Activated CD4-positive, alpha-beta T cell treated with anti-CD3 and anti-CD28 coated beads, Interleukin-2, amount 50 U/mL, for 48 hours (primary cell): ENCODE results near the gene UTS2R.

ENCODE experiments used
- DNase-seq, 2 experiments: peaks; one replicate each; pipeline ENCODE4 v3.0.0-alpha.2; 2020

Gene UTS2R

DNA sequence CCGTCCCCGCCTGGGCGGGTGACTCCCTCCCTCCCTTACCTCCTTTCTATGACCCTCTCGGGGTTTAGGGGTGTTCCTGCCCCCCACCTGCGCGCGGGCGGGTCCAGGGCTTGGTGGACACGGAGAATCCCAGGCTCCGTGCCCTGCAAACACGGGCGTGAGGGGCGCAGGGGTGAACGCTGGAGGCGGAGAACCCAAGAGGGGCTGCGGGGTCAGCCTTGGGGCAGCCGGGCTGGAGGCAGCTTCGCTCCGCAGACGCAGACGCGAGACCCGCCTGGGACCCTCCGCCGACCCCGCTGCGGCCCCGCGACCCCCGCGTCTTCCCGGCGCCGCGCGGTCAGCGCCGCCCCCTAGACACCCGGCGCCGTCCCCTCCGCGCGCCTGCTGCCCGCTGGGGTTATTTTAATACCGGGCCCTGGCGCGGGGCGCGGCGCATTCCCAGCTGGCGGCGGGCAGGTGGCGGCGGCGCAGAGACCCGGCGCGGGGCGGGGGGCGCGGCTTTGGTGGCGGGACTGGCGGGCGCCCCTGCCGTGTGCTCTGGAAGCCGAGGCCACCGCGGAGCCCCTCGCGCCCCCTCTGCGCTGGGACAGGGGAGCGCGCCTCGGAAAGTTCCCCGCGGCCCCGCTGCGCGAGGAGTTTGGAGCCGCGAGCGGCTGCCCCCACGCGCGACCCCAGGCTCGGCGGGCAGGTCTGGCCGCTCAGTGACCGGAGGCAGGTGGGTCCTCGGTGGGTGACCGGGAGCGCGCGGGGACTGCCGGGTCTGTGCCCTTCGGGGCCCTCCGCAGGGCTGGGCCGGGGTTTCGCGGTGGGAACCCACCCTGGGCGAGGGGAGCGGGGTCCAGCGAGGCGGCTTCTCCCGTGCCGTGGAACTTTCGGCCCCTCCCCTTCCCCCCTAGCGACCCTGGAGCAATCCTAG, at the start of gene UTS2R:
TSS of gene UTS2R (plus strand) at position 433 of the 916 bp plus-strand sequence. CDS start 2,560 bp downstream, outside the sequence.
- DNase-seq: no peak

DNA sequence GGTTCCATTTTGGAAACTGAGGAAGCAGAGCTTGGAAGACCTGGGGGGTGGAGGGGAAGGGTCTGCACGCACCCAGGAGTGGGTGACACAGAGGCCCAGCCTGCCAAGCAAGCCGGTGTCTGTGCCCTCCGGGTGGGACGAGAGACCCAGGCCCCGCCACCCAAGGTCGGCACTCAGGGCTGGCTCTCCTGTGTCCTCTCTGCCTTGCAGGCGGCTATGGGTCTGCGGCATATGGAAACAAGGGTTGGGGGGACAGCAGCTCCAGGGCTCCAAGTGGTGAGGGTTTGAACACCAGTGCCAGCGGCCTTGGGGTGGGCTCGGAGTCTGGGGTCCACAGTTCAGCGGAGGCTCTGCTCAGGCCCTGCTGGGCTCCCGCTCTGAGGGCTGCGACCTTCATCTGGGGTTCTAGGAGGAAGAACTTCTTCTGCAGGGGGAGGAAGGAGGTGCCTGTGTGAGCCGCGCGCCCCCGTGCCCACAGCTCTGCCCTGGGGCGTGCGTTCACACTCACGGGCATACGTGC, 49.6 kb upstream of the UTS2R start:
- DNase-seq: no peak

DNA sequence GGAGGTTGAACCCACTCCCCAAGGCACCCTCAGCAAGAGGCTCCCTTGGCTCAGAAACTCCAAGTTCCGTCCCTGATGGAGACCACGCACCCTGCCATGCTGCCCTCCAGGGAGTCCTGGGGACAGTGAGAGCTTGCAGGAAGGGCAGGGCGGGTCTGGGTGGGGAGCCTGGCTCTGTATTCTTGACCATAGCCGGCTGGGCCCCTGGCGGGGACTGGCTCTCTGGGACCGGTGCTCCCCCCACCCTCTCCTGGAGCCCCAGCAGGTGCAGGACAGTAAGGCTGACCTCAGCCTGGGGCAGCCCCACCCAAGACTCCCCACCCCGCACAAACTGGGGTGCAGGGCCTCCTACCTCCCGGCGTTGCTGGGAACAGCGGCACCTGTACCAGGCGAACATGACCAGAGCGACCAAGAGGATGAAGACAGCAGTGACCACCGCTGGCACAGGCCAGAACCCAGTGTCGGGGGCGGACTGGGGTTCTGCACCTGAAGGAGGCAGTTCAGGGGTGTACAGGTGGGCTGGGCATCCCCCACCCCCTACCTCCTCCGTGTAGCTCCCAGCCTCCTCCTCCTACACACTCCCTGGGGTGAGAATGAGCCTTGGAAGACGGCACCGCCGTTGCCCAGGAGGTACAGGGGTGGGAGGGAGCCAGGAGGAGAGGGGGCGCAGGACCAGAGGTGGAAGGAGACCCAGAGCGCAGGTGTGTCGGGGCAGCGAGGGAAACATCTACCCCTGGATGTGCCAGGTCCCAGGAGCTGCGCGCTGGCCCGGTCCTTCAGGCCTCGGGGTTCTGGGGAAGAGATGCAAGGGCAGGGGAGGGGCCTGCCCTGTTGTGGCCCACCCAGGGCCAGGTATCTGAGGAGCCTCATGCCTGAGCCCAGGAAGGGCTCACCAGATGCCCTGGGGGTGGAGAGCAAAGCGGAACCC, 48.8 kb upstream of the UTS2R start:
- no peak for DNase-seq

DNA sequence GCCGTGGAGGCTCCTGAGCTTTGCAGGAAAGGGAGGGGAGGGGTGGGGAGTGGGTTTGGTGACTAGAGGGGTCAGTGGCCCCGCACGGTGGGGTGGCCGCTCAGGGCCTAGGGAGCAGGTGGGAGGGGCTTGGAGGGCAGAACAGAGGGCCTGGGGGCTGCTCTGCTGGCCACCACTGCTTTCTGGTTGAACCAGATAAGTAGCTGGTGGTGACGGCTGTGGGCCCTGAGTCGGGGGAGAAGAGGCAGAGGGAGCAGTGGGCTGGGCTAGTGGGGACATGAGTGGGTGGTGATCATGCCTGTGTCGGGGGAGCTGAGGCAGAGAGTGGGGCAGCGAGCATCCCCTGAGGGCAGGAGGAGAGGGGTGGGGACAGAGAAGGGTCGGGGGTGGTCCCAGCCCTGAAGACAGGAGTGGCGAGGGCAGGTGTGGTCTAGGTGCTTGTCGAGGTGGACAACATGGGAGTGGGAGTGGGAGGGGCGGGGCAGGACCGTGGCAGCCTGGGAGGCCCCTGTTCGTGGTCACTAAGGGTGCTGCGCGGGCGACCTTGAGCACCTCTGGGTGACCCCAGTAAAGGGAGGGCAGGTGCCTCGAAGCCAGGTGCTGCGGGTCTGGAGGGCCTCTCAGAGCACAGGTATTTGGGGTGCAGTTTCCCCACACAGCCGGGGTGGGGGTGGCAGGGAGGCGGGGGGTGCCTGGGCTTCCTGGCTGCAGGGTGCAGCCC, 47.9 kb upstream of the UTS2R start:
- DNase-seq: no peak

DNA sequence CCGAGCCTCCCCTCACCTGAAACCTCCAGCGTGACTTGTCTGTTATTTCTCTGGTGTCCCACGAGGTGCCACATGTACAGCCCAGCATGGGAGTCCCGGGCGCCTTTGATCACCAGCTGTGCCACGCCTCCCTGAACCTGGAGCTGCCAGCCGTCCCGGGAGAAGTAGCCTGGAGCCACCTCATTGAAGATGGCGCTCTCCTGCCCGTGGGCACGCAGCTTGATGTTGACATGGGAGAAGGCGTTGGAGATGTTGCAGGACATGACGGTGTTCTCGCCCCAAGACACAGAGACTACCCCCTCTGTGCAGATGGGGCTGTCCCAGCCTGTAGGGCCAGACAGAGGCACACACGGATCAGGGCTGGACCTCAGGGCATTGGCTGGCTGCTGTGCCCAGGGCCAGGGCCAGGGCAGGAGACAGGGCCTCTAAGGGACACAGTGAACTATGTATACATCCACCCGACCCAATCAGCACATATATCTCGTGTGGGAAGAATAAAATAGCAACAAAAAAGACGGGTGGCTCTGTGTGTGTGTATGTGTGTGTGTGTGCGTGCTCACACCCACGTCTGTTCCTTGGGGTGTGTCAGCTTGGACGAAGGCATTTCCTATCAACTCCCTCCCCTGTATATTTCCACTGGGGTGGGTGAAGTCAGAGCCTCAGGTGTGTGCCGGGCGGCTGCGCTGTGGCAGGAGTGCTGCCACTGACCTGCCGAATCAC, 46.8 kb upstream of the UTS2R start:
- DNase-seq: peak; percentile 47 to 60

- no peak for DNase-seq
Measured at GRCh38 chr17:82325286-82326180, 46.0 kb upstream of the UTS2R start.

DNA sequence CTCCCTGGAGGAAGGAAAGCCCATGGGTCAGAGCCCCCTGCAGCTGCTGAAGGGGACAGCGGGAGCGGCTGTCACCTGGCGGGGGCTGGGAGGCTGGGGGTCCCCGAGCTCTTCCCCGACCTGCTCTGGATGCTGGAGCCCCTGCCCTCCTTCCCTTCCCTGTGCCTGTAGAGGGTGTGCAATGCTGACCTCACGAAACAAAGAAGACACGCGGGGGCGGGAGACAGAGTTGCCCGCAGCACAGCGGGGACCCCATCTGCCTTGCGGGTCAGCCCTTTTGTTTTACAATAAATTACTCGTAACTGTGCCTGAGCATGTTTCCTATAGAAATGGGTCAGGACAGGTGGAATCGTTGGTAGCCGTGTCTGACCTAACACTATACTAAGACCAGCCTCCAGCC, 44.3 kb upstream of the UTS2R start:
- DNase-seq: no peak

DNA sequence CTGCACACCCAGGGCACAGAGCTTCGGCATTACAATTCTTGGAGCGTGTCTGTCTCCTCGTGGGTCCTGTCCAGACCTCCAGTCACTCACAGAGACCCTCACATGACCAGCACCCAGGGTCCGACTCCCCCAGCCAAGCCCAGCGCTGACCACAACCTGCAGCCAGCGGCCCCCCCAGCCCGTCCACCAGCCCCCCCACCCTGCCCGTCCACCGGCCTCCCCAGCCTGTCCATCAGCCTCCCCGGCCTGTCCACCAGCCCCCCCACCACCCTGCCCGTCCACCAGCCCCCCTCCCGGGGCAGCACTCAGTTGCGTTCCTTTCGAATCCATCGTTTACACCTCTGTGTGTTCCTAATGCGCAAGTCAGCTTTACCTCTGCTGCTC, 43.8 kb upstream of the UTS2R start:
- no peak for DNase-seq

DNA sequence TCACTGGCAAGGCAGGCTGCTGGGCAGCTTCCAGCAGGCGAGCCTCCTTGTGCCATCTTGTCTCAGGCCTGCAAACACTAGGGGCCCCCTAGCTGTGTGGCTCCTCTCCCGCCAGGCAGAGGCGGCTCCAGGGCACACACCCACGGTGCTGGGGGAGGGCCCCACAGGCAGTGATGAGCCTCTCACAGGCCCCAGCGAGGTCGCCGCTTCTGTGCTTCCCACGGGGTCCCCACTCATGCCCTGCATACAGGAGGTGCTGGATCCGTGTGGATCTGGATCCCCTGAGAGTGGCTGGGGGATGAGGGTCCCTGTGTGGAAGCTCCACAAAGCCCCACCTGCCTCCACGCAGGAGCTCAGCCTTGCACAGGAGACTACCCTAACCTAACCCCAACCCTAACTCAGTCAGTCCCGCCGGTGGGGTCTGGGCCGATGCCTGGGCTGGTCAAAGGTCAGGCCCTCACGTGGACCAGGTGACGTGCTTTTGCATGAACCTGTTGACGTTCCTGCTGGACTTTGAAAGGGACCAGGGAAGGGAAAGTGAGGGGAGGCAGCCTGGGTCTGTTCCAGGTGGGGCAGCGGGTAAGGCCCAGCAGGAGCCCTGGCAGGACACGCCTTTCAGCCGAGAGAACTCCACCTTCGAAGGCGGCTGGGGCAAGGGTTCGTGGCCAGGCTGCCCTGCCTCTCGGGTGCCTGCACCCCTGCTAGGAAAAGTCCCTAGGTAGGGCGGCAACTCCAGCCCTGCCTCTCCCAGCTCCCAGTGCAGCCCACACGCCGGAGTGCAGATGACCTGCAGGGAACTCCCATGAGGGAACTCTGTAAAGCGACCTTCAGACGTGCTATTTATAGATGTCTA, 43.2 kb upstream of the UTS2R start:
- no peak for DNase-seq

GRCh38 chr17:82328994-82329507, 42.5 kb upstream of the UTS2R start:
- no peak for DNase-seq

GRCh38 chr17:82329683-82330321, 41.8 kb upstream of the UTS2R start:
- DNase-seq: no peak

GRCh38 chr17:82330322-82331239, 41.0 kb upstream of the UTS2R start:
- DNase-seq: no peak

GRCh38 chr17:82331345-82331939, 40.1 kb upstream of the UTS2R start:
- DNase-seq: no peak

GRCh38 chr17:82332669-82333278, 38.8 kb upstream of the UTS2R start:
- DNase-seq: no peak

DNA sequence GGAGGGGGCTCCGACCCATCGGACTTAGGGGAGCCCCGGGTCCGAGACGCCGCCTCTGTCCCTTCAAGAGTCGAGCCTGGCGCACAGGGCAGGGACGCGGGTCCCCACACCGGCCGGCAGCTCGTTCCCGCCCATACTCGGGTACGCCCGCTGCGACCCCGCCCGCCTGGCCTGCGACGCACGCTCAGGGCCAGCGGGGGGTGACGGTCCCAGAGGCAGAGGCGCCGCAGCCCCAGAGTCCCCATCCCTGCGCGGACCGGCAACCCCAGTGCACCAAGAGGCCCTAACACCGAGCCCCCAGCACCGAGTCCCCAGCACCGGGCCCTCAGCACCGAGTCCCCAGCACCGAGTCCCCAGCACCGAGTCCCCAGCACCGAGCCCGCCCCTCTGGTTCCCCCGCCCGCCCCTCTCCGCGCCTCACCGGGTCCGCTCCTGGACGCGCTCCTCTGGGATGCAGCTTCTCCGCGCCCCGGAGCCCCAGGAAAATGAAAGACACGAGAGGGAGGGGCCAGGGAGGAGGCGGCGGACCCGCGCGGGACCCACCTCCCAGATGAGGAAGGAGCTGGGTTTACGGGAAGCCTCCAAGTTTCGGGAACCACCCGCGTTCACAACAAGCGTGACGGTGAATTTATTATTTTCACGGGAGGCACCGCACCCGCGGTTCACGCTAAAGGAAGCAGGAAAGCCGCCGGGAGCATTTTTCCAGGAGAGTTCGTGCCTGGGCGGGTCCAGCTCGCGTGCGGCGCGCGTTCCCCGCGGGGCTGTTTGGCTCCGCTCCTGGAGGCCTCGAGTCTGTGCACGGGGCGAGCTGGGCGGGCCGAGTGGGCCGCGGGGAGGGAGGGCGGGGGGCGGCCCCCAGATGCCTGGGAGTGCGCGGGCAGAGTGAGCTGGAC, 38.0 kb upstream of the UTS2R start, which contains the start of gene SECTM1:
TSS of gene SECTM1 (minus strand) at position 488 of the 893 bp plus-strand sequence. CDS start 6,526 bp downstream, outside the sequence.
- DNase-seq: no peak

DNA sequence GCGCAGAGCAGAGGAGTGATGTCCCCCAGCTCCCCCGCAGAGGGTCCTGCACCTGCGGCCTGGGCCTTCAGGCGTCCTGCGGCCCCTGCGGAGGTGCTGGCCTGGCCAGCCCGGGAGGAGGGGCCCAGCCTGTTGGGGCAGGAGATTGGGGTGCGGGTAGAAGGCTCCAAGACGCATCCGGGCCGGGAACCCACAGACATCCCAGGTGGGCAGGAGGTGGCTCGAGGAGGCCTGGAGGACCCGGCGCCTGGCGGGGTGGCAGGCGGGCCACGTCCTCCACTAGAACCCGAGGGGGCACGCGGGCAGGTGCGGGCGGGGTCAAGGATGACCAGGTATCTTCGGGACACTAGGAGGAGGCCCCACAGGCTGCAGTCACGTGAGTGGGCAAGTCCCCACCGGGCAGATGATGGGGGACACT, 37.4 kb upstream of the UTS2R start:
- DNase-seq: no peak
